ENCODE data around the gene RCSD1. TPM values are rescaled to one million over a fixed set of nuclear protein-coding genes. Genes with fewer than 3 reads are reported as not detected.

The RCSD1 gene
- total RNA-seq, 1 experiment from 2014 or later = 0.50 TPM

GRCh38 chr1:167690053-167690452 lies 60.0 kb downstream of the RCSD1 start (continued):
- TF ChIP-seq ATF6 (CRISPR knock-in tag; IDR thresholded peaks at IDR 0.05) (no peak), FOXK1 (CRISPR knock-in tag; IDR thresholded peaks at IDR 0.05) (no peak), NR1H2 (CRISPR knock-in tag; IDR thresholded peaks at IDR 0.05) (no peak), ZBTB43 (CRISPR knock-in tag; IDR thresholded peaks at IDR 0.05) (no peak), CDX4 (CRISPR knock-in tag; IDR thresholded peaks at IDR 0.05; ENCODE audit: borderline replicate concordance) (no peak), NFATC4 (CRISPR knock-in tag; IDR thresholded peaks at IDR 0.05) (no peak)
- TF ChIP-seq, protein P1, sequence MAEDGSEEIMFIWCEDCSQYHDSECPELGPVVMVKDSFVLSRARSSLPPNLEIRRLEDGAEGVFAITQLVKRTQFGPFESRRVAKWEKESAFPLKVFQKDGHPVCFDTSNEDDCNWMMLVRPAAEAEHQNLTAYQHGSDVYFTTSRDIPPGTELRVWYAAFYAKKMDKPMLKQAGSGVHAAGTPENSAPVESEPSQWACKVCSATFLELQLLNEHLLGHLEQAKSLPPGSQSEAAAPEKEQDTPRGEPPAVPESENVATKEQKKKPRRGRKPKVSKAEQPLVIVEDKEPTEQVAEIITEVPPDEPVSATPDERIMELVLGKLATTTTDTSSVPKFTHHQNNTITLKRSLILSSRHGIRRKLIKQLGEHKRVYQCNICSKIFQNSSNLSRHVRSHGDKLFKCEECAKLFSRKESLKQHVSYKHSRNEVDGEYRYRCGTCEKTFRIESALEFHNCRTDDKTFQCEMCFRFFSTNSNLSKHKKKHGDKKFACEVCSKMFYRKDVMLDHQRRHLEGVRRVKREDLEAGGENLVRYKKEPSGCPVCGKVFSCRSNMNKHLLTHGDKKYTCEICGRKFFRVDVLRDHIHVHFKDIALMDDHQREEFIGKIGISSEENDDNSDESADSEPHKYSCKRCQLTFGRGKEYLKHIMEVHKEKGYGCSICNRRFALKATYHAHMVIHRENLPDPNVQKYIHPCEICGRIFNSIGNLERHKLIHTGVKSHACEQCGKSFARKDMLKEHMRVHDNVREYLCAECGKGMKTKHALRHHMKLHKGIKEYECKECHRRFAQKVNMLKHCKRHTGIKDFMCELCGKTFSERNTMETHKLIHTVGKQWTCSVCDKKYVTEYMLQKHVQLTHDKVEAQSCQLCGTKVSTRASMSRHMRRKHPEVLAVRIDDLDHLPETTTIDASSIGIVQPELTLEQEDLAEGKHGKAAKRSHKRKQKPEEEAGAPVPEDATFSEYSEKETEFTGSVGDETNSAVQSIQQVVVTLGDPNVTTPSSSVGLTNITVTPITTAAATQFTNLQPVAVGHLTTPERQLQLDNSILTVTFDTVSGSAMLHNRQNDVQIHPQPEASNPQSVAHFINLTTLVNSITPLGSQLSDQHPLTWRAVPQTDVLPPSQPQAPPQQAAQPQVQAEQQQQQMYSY (CRISPR knock-in tag; IDR thresholded peaks at IDR 0.05) = no peak

GRCh38 chr1:167693425-167694045 lies 63.5 kb downstream of the RCSD1 start:
- Mint-ChIP-seq H3K4me1 (peaks cover 16% of the 10 kb centered on the region), H3K9me3 (no peaks in the 10 kb centered on the region), H3K27me3 (ENCODE audit: low read depth) (peaks cover 10% of the 10 kb centered on the region), H3K4me3 (no peak overlapping the region), H3K27ac (no peak overlapping the region), H3K36me3 (no peaks in the 10 kb centered on the region)
- DNase-seq (ENCODE audit: low spot score) (no peak), ATAC-seq (no peak)
- CTCF ChIA-PET = no interaction called here
- POLR2A ChIA-PET = no interaction called here
- no peak for TF ChIP-seq TP53 (CRISPR knock-in tag; IDR thresholded peaks at IDR 0.05)

GRCh38 chr1:167694691-167695090 lies 64.7 kb downstream of the RCSD1 start:
- ChIA-PET CTCF (interaction anchor here (0.6 kb wide), 1 partner anchor 12 kb away, joined by 3 read pairs; no protein-coding TSS in a partner anchor), POLR2A (no interaction called here)
- ATAC-seq = no peak

More at GRCh38 chr1:167694691-167695090, 64.7 kb downstream of the RCSD1 start:
- Mint-ChIP-seq H3K27ac (no peak overlapping the region), H3K36me3 (no peaks in the 10 kb centered on the region), H3K4me1 (peaks cover 13% of the 10 kb centered on the region), H3K4me3 (no peak overlapping the region), H3K27me3 (ENCODE audit: low read depth) (peaks cover 10% of the 10 kb centered on the region), H3K9me3 (no peaks in the 10 kb centered on the region)
- TF ChIP-seq ZBTB21 (CRISPR knock-in tag; IDR thresholded peaks at IDR 0.05; ENCODE audit: borderline replicate concordance) (no peak), GTF2I (CRISPR knock-in tag; conservative IDR thresholded peaks at IDR 0.05) (no peak), TEAD4 (CRISPR knock-in tag; IDR thresholded peaks at IDR 0.05) (no peak), TCF7 (CRISPR knock-in tag; IDR thresholded peaks at IDR 0.05; ENCODE audit: low read depth) (no peak), GRHL2 (CRISPR knock-in tag; IDR thresholded peaks at IDR 0.05; ENCODE audit: insufficient replicate concordance, severe bottlenecking) (no peak), FOXP1 (CRISPR knock-in tag; IDR thresholded peaks at IDR 0.05; ENCODE audit: borderline replicate concordance) (no peak)
- TF ChIP-seq, protein P2, sequence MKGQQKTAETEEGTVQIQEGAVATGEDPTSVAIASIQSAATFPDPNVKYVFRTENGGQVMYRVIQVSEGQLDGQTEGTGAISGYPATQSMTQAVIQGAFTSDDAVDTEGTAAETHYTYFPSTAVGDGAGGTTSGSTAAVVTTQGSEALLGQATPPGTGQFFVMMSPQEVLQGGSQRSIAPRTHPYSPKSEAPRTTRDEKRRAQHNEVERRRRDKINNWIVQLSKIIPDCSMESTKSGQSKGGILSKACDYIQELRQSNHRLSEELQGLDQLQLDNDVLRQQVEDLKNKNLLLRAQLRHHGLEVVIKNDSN (CRISPR knock-in tag; IDR thresholded peaks at IDR 0.05) = no peak
- no peak for DNase-seq (ENCODE audit: low spot score)

Measured in WTC11 (cell line).